CD1c-positive myeloid dendritic cell (primary cell): ENCODE results near the gene BLOC1S1.

Source experiments
- DNase-seq: peaks from one replicate; pipeline ENCODE4 v3.0.0-alpha.2; 2016; ENCODE audit errors: extremely low spot score

BLOC1S1 gene

GRCh38 chr12:55715833-55716581, at the start of gene BLOC1S1:
Gene BLOC1S1 (plus strand): TSS chr12:55716046. CDS start chr12:55716052, 6 bp downstream.
- DNase-seq: peak; percentile 87

GRCh38 chr12:55666508-55666907, 49.3 kb upstream of the BLOC1S1 start:
- no peak for DNase-seq

- DNase-seq: no peak
Measured at GRCh38 chr12:55670276-55670675, 45.6 kb upstream of the BLOC1S1 start.

- DNase-seq: no peak
Measured at GRCh38 chr12:55671746-55672145, 44.1 kb upstream of the BLOC1S1 start.

- peak; percentile 34 for DNase-seq
Measured at GRCh38 chr12:55673638-55674037, 42.2 kb upstream of the BLOC1S1 start.

GRCh38 chr12:55675666-55676065, 40.2 kb upstream of the BLOC1S1 start:
- DNase-seq: peak; percentile 35

GRCh38 chr12:55676707-55677106, 39.1 kb upstream of the BLOC1S1 start:
- DNase-seq: peak; percentile 70

- DNase-seq: no peak
Measured at GRCh38 chr12:55679691-55680090, 36.2 kb upstream of the BLOC1S1 start.

- peak; percentile 40 for DNase-seq
Measured at GRCh38 chr12:55681142-55682077, 34.4 kb upstream of the BLOC1S1 start.

- DNase-seq: no peak
Measured at GRCh38 chr12:55682087-55682796, 33.6 kb upstream of the BLOC1S1 start.

- no peak for DNase-seq
Measured at GRCh38 chr12:55683676-55684075, 32.2 kb upstream of the BLOC1S1 start.

- peak; percentile 16 for DNase-seq
Measured at GRCh38 chr12:55684761-55685370, 31.0 kb upstream of the BLOC1S1 start.

- no peak for DNase-seq
Measured at GRCh38 chr12:55685671-55686070, 30.2 kb upstream of the BLOC1S1 start.

GRCh38 chr12:55686366-55687010, 29.4 kb upstream of the BLOC1S1 start:
- no peak for DNase-seq

GRCh38 chr12:55687746-55688145, 28.1 kb upstream of the BLOC1S1 start:
- DNase-seq: peak; percentile 16

GRCh38 chr12:55688716-55689655, 26.9 kb upstream of the BLOC1S1 start:
- no peak for DNase-seq

- DNase-seq: no peak
Measured at GRCh38 chr12:55692631-55693322, 23.1 kb upstream of the BLOC1S1 start.

GRCh38 chr12:55693323-55694187, 22.3 kb upstream of the BLOC1S1 start:
- DNase-seq: no peak

GRCh38 chr12:55694188-55694515, 21.7 kb upstream of the BLOC1S1 start:
- DNase-seq: no peak
